ENCODE measurements around the gene SLC8A3. TPM values are rescaled to one million over a fixed set of nuclear protein-coding genes. Genes with fewer than 3 reads are reported as not detected.

The SLC8A3 gene
- total and polyA plus RNA-seq, 10 of the 15 experiments (the other 5 are each of a cell fraction or from before 2014, with no cell fraction given): 0.04 to 0.17 (median 0.13) TPM; not detected in 3

GRCh38 chr14:70173569-70173968, 15.2 kb downstream of the SLC8A3 start:
- 64% methylated on average over 6 of the region's 6 CpGs for WGBS (ENCODE audit: insufficient coverage, insufficient replicate concordance, low lambda C conversion rate, missing lambda C conversion rate)
- ChIA-PET SMC1A (ENCODE audit: uncharacterized antibody, unreplicated experiment) (interaction anchor here (1.2 kb wide), 1 partner anchor 9 kb away, joined by 3 read pairs; no protein-coding TSS in a partner anchor), RAD21 (ENCODE audit: unreplicated experiment) (no interaction called here), POLR2A (no interaction called here), CTCF (interaction anchor here (0.5 kb wide), 1 partner anchor 645 kb away, joined by 4 read pairs; no protein-coding TSS in a partner anchor)
- BruUV-seq (replicated peaks): no TSS peak
- intact Hi-C loops (cut with micrococcal nuclease; ENCODE audit: unreplicated experiment) (no loop called here), in situ Hi-C loops (cut with MboI) (no loop called here)
- Histone ChIP-seq H3K9me3 (replicated peaks; ENCODE audit: control insufficient read depth, insufficient read depth, low read length) (no peaks in the 10 kb centered on the region), H3K79me2 (ENCODE audit: control insufficient read depth, insufficient read depth, low read length) (no peaks in the 10 kb centered on the region), H2AFZ (ENCODE audit: control insufficient read depth, low read depth, low read length) (no peak overlapping the region), H3K4me1 (ENCODE audit: control insufficient read depth, insufficient read depth, low read length) (no peaks in the 10 kb centered on the region), H3K4me3 (no peak overlapping the region), H3K27me3 (replicated peaks in 1 of 2; ENCODE audit: control insufficient read depth in 2 of 2, insufficient read depth in 2 of 2, low read length in 1 of 2) (peaks cover 0 to 2% of the 10 kb centered on the region in 2 experiments; a peak in 1 of 4 replicates), H4K20me1 (ENCODE audit: control insufficient read depth, insufficient read depth) (no peaks in the 10 kb centered on the region), H3K36me3 (ENCODE audit: control insufficient read depth in 2 of 2, insufficient read depth in 2 of 2, low read length in 1 of 2) (no peaks in the 10 kb centered on the region), H3K4me2 (ENCODE audit: control insufficient read depth, insufficient read depth) (no peak overlapping the region), H3K9ac (ENCODE audit: control insufficient read depth, insufficient read depth, low read length) (no peak overlapping the region), H3K27ac (ENCODE audit: control insufficient read depth, insufficient read depth) (no peak overlapping the region)
- FAIRE-seq (no peak), DNase-seq (ENCODE audit: low read depth, low spot score) (no peak), ATAC-seq (no peak)
- TF ChIP-seq WRNIP1 (IDR thresholded peaks at IDR 0.05; ENCODE audit: borderline replicate concordance, low read depth, low read length): no peak
- TF ChIP-seq PAX8 (IDR thresholded peaks at IDR 0.05): no peak
- TF ChIP-seq EED (IDR thresholded peaks at IDR 0.05; ENCODE audit: low read depth): no peak
- TF ChIP-seq ZZZ3 (IDR thresholded peaks at IDR 0.05; ENCODE audit: control insufficient read depth, insufficient read length, low read depth): no peak
- TF ChIP-seq ATF3 (IDR thresholded peaks at IDR 0.05; ENCODE audit: borderline replicate concordance, extremely low read depth, low read depth, low read length): no peak
- no peak for TF ChIP-seq MXI1 (IDR thresholded peaks at IDR 0.05; ENCODE audit: low read depth, low read length)
- TF ChIP-seq, protein P1, sequence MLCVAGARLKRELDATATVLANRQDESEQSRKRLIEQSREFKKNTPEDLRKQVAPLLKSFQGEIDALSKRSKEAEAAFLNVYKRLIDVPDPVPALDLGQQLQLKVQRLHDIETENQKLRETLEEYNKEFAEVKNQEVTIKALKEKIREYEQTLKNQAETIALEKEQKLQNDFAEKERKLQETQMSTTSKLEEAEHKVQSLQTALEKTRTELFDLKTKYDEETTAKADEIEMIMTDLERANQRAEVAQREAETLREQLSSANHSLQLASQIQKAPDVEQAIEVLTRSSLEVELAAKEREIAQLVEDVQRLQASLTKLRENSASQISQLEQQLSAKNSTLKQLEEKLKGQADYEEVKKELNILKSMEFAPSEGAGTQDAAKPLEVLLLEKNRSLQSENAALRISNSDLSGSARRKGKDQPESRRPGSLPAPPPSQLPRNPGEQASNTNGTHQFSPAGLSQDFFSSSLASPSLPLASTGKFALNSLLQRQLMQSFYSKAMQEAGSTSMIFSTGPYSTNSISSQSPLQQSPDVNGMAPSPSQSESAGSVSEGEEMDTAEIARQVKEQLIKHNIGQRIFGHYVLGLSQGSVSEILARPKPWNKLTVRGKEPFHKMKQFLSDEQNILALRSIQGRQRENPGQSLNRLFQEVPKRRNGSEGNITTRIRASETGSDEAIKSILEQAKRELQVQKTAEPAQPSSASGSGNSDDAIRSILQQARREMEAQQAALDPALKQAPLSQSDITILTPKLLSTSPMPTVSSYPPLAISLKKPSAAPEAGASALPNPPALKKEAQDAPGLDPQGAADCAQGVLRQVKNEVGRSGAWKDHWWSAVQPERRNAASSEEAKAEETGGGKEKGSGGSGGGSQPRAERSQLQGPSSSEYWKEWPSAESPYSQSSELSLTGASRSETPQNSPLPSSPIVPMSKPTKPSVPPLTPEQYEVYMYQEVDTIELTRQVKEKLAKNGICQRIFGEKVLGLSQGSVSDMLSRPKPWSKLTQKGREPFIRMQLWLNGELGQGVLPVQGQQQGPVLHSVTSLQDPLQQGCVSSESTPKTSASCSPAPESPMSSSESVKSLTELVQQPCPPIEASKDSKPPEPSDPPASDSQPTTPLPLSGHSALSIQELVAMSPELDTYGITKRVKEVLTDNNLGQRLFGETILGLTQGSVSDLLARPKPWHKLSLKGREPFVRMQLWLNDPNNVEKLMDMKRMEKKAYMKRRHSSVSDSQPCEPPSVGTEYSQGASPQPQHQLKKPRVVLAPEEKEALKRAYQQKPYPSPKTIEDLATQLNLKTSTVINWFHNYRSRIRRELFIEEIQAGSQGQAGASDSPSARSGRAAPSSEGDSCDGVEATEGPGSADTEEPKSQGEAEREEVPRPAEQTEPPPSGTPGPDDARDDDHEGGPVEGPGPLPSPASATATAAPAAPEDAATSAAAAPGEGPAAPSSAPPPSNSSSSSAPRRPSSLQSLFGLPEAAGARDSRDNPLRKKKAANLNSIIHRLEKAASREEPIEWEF (IDR thresholded peaks at IDR 0.05; ENCODE audit: insufficient replicate concordance, low read depth, low read length): no peak
- no peak for TF ChIP-seq RAD51 (IDR thresholded peaks at IDR 0.05)
- no peak for TF ChIP-seq SPI1 (IDR thresholded peaks at IDR 0.05; ENCODE audit: borderline replicate concordance, insufficient read depth, low read depth, low read length)
- TF ChIP-seq SMAD5 (IDR thresholded peaks at IDR 0.05; ENCODE audit: low read depth): no peak
- TF ChIP-seq CHD2 (IDR thresholded peaks at IDR 0.05; ENCODE audit: borderline replicate concordance, low read depth, low read length): no peak
- TF ChIP-seq, protein P2, sequence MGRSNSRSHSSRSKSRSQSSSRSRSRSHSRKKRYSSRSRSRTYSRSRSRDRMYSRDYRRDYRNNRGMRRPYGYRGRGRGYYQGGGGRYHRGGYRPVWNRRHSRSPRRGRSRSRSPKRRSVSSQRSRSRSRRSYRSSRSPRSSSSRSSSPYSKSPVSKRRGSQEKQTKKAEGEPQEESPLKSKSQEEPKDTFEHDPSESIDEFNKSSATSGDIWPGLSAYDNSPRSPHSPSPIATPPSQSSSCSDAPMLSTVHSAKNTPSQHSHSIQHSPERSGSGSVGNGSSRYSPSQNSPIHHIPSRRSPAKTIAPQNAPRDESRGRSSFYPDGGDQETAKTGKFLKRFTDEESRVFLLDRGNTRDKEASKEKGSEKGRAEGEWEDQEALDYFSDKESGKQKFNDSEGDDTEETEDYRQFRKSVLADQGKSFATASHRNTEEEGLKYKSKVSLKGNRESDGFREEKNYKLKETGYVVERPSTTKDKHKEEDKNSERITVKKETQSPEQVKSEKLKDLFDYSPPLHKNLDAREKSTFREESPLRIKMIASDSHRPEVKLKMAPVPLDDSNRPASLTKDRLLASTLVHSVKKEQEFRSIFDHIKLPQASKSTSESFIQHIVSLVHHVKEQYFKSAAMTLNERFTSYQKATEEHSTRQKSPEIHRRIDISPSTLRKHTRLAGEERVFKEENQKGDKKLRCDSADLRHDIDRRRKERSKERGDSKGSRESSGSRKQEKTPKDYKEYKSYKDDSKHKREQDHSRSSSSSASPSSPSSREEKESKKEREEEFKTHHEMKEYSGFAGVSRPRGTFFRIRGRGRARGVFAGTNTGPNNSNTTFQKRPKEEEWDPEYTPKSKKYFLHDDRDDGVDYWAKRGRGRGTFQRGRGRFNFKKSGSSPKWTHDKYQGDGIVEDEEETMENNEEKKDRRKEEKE (IDR thresholded peaks at IDR 0.05): no peak
- TF ChIP-seq JUNB (IDR thresholded peaks at IDR 0.05): no peak
